Suppressor macrophage treated with lipopolysaccharide for 4 hours (primary cell): ENCODE measurements around the gene GNPTAB.
"Not testable (repeated sequence)": the region's sequence is repeated elsewhere in the genome, so short reads cannot be mapped to it uniquely, and the experiment has no call there.

Experiments
- DNase-seq: peaks from one replicate; pipeline ENCODE4 v3.0.0-alpha.2; 2020

GNPTAB gene

DNA sequence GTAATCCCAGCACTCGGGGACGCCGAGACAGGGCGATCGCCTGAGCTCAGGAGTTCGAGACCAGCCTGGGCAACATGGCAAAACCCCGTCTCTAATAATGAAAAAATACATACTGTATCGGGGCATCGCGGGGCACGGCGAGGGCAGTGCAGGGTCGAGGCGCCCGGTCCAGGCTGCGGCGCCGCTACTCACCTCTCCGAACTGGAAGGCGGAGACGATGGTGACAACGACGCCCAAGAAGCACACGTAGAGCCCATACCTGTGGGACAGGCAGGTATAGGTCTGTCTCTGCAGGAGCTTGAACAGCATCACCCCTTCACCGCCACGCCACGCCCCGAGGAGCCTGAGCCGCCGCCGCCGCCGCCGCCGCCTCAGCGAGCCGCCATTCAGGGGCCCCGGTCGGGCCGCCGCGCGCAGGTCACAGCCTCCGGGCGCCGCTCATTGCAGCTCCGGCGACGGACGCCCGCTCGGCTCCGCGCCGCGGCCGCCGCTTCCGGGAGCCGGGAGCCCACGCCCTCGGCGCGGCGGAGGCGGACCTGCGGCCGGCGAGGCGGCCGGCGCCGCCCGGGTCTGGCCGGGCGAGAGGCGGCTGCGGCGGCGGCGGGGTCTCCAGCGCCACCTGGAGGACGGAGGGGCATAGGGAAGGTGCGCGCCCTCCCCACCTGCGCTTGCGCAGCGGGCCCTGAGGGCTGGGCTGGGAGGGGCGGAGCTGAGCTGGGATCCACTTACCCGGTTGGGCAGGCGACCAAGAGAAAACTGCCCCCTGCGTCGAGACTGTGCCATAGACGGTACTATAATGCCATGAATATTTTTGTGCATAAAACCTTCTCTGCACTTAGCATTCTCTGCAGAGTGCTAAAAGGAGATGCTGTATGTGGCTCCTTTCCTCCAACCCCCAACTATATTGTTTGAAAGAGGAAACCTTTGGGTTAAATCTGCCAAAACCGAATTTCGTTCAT lies at the start of gene GNPTAB:
Gene GNPTAB (minus strand): TSS at position 593 of the 959 bp plus-strand sequence. CDS start 284 bp downstream, at position 309.
- DNase-seq = peak; percentile 97

DNA sequence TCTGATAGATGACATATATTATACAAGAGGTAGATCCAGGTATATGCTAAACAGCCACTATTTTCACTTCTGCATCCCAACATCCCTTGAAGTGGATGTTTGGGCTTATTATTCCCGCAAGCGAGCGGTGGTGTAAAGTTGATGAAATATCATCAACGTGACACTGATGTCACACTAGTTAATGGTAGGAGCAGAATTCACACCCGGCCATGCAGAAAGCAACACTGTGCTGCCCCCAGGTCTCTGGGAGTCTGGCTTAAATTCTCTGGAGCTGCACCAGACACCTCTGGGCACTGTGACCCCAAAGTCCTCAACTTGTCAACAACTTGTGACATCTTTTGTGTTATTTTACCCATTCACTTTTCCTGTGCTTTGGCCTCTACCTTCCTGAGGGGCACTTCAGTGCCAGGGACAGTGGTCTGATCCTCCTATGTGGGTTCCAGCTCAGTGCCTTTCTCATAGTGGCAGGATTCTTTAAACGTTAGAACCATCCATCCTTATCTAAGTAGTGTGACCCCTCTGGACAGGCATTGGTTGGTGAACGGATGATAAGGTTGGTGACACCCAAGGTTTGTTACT lies 47.6 kb upstream of the GNPTAB start:
- DNase-seq = peak; percentile 77

DNA sequence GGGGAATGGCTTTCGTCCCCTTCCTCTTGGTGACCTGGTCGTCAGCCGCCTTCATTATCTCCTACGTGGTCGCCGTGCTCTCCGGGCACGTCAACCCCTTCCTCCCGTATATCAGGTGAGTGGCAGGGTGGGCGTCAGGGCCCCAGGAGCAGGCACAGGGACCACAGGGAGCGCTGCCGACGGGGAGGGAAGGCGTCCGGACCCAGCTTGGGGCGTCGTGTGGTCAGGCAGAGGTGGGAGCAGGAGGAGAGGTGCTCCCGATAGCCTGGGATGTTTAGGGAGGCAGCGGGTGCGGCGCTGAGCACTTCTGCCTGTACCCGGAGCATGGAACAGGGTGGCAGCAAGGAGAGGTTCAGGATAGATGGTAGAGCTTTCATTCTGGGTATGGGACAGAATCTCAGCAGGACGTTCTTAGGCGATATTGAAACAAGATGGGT lies 47.1 kb upstream of the GNPTAB start:
- DNase-seq = no peak

DNA sequence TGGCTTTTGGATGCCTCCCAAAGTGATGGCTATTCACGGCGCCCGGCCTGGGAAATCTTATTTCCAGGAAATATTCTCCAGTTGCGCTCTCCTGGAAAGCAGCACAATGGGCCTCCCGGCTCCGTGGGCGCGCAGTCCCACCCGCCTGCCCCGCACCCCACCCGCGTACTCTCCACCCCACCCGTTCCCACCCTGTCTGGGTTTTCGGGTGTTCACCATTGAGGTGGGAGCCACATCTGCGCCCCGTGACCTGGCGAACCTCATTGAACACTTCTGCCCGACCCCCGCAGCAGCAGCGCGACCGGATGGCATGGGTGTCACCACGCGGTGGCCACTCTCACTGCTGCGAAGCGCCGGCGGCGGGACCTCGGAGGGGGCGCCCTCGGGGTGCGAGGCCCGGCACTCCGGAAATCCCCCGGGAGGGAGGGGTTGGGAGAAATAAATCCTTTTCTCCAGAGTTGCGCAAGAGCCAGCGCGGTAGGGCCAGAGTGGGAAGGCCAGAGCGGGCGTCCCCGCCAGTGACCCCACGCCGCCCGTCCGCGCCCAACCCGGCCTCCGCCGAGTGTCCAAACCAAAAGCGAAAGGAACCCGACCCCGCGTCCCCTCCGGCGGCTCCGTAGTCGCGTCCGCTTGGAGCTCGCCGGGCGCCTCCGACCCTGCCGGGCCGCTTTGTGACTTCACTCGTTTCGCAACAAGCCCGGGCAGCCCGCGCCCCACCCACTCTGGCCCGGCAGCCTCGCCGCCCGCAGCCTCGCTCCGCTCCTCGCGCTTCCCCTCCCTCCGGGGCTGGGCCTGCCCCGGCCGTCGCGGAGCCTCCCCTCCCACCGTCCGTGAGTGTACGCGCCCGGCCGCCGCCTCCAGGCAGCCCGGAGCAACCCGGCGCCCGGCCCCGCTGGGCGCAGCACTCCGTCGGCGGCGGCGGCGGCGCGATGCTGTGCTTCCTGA lies 46.4 kb upstream of the GNPTAB start, which contains the start of gene DRAM1:
Gene DRAM1 (plus strand): TSS at position 720 of the 945 bp plus-strand sequence. CDS start 210 bp downstream, at position 930.
- peak; percentile 99 for DNase-seq

DNA sequence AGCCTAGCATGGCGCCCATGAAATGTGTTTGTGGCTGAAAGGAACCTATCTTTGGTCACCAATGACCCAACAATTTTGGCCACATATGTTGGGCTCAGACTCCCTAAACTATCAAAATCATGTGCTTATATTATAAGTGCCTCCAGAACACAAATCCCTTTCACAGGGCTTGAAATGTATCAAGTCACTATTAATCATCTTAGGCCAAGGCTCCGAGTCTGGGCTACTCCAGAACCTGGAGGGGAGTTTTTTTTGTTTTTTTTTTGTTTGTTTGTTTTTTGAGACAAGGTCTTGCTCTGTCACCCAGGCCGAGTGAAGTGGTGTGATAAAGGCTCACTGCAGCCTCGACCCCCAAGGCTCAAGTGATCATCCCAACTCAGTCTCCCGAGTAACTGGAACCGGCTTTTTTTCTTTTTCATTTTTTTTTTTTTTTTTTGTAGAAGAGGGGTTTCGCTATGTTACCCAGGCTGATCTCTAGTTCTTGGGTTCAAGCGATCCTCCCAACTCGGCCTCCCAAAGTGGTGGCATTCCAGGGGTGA lies 45.6 kb upstream of the GNPTAB start:
- no peak for DNase-seq

DNA sequence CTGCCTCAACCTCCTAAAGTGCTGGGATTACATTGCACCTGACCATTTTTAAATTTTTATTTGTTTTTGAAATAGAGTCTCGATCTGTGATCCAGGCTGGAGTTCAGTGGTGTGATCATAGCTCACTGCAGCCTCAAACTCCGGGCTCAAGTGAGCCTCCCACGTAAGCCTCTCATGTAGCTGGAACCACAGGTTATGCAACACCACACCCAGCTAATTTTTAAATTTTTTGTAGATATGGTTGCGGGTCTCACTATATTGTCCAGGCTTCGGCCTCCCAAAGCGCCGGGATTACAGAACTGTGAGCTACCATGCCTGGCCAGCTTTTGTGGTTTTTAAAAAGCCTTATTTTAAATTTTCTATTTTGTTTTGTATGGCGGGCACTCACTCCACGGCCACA lies 44.4 kb upstream of the GNPTAB start:
- DNase-seq = no peak

DNA sequence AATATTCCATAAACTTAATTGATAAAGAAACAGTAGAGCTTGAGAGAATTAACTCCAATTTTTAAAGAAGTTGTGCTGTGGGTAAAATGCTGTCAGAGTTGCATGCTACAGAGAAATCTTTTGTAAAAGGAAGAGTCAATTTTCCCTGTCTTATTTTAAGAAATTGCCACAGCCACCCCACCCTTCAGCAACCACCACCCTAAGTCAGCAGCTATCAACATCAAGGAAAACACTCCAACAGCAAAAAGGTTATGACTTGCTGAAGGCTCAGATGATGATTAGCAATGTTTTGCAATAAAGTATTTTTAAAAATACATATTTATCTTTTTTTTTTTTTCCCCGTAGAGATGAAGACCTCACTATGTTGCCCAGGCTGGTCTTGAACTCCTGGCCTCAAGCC lies 40.2 kb upstream of the GNPTAB start:
- DNase-seq = peak; percentile 46

DNA sequence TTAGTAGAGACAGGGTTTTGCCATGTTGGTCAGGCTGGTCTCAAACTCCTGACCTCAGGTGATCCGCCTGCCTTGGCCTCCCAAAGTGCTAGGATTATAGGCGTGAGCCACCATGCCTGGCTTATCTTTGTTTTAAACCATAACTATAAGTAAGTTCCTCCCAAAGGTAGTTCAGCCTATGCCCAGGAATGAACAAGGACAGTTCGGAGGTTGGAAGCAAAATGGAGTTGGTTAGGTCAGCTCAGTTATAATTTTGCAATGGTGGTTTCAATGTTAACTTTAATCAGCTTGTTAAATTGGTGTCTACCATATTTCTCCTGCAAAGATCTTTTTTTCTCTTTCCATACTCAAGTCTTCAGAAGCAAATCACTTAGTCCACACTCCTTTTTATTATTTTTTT lies 36.9 kb upstream of the GNPTAB start:
- DNase-seq = not testable (repeated sequence)

DNA sequence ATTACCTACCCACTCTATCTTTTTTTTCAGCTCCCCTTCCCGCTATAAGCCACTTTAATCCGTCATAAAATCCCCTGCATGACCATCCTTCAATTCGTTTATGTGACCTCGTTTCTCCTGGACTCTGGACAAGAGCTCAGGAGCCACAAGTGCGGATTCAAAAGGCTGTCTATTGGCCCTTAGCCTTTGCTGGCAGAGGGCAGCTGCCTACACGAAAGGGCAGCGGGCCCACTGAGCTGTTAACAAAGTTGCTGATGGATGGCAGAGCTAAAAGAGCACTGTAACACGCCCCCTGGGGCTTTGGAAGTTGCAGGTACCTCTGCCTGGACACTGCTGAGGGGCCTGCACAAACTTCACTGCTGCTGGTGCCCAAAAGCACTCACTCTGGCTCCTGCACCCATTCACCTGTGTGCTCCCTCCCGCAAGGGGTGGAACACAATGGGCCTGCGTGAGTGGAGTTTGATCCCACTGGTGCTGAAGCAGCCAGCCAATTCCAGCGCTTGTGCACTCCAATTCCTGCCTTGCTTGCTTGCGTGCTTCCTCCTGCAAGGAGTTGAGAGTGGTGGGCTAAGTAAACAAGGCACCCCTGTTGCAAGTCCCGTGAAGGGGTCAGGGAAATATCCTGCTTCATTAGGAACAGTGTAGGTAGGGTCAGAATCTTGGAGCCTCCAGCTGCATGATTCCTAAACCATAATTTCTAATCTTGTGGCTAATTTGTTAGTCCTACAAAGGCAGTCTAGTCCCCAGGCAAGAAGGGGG lies 36.0 kb upstream of the GNPTAB start:
- no peak for DNase-seq

DNA sequence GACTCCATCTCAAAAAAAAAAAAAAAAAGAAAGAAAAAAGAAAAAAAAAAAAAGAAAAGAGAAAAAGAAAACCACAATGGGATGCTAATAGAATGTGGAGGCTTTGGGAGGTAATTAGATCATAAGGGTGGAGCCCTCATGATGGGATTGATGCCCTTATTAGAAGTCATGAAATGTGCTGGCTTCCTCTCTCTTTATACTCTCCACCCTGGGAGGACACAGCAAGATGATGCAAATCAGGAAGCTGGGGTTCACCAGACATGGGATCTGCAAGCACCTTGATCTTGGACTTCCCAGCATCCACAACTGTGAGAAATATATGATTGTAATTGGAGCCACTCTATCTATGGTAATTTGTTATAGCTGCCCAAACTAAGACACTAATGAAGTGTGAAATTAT lies 33.2 kb upstream of the GNPTAB start:
- DNase-seq = peak; percentile 66

DNA sequence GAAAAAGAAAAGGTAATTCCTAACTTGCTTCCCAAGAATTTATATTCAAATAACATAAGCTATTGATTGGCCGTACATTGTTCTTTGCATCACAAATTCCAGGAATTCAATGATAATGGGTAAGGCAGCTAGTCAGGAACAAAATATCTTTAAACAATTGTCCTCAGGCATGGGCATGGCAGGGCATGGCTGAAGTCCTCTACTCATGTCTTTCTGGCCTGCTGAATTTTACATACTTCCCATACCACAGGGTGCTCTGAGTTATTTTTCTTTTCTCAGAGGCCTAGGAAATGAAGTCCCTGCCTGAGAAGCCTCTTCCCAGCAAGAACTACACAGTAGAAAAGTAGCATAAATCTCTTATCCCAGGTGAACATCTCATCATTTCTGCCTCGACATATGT lies 31.5 kb upstream of the GNPTAB start:
- DNase-seq = no peak

DNA sequence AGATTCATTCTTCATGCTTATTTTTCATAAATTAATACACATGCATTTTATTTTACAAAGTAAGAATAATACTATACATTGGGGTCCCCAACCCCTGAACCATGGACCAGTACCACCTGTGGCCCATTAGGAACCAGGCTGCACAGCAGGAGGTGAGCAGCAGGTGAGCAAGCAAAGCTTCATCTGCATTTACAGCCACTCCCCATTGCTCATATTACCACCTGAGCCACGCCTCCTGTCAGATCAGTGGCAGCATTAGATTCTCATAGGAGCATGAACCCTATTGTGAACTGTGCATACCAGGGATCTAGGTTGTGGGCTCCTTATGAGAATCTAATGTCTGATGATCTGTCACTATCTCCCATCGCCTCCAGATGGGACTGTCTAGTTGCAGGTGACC lies 30.9 kb upstream of the GNPTAB start:
- not testable (repeated sequence) for DNase-seq

DNA sequence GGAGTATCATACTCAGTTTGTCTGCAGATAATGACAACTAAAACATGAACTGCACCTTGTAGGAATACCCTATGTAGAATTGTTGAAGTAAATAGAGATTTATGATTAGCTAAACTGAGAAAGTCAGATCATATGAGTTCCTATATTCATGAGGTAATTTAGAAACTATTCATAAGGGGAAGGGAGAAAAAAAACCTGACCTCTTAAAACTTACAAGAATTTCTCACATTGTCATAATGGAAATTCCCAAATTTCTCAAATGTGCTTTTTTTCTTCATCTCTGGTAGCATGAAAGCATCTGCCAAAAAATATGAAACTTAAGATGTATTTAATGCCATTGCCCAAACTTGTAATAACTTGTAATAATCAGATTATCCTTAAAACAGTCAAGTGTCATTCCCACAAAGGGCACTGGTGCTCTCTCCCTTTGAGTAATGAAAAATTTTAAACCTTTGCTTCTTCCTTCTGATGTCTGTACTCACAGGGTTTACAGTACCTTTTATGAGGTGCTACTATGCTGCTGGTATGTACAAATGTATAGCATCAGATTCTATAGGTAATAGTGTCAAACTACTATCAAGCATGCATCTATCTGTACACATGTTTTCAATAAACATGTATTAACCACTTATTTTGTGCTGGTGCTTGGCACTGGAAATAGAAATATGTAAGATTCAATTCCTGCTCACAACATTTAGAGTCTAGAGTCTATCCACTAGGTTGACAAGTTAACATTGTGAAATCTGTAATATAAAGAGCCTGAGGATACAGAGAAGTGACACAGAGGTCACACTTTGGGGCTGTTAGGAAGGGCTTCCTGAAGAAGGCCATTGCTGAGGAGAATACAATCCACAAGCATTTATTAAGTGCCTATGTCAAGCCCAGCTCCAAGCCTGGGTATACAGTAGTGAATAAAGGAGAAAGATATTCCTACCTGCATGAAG lies 29.2 kb upstream of the GNPTAB start:
- DNase-seq = peak; percentile 96

DNA sequence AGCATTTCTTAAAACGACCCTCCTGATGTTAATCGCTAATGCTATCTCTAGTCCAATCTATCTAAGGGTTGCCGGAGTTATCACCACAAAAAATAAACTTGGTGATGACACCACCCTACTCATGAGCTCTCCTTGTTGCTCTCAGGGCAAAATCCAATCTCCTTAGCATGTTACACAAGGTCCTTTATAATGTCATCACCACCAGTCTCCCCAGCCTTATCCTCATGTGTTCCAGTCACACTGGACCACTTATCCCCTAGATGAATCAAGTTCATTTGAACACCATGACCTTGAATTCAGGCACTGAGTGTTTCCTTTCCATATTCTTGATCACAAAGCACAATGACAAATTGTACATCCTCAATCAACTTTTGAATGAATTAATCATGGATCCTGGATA lies 27.6 kb upstream of the GNPTAB start:
- peak; percentile 75 for DNase-seq

DNA sequence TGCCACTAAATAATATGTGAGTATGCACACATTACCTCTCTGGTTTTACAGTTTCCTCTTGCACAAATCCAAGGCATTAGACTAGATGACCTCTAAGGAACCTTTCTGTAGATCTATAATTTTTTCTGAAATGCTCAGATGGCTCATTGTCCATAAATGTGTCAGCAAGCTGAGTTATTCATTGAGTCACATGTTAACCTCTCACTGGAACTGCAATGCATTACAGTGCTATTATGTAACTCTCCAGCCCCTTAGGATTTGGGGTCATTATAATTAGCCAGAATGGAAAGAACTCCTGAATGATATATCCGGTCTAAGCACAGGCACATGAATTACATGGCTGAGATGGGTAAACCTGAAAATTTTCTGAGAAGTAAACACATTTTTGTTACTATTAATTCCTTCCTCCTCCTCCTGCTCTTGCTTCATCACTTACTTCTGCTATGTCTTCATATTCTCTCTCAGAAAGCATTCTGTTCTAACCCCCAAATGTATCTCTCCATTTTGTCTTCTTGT lies 26.3 kb upstream of the GNPTAB start:
- DNase-seq = peak; percentile 87

DNA sequence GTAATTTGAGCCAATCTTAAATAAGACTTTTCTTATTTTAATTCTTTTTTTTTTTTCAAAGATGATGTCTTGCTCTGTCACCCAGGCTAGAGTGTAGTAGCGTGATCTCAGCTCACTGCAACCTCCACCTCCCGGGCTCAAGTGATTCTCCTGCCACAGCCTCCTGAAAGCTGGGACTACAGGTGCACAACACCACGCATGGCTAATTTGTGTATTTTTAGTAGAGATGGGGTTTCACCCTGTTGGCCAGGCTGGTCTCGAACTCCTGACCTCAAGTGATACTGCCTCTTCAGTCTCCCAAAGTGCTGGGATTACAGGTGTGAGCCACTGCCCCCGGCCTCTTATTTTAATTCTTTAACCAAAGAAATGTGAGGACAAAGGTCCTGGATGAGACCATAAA lies 25.9 kb upstream of the GNPTAB start:
- not testable (repeated sequence) for DNase-seq

DNA sequence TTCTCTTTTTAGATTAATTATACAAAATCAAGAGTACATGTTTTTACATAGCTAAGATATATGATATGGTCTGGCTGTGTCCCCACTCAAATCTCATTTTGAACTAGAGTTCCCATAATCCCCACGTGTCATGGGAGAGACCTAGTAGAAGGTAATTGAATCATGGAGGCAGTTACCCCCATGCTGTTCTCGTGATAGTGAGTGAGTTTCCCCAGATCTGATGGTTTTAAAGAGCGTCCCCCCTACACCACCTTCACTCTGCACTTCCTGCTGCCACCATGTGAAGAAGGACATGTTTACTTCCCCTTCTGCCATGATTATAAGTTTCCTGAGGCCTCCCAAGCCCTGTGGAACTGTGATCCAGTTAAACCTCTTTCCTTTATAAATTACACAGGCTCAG lies 25.2 kb upstream of the GNPTAB start:
- no peak for DNase-seq

DNA sequence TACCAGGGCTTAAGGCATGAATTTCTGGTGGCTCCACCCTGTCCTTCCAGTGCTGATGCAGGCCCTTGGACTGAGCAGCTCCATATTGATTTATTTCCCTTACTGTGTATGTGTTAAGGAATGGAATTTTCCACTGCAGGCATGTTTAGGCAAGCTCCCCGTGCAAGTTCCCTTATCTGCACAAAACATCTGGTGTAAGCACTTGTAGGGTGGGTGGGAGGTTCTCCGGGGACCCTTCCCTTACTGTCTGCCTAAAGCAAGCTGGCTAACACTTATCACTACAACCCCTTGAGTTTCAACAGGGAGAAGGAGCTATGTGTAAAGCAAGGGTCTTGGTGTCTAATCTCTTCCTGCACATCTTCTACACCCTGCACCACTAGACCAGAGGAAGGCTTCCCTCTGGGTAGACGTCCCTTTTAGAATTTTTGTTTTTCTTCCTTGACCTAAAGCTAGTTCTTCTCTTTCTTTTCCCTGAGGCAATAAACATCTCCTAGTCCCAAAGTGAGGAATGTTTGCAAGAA lies 24.7 kb upstream of the GNPTAB start:
- DNase-seq = no peak

DNA sequence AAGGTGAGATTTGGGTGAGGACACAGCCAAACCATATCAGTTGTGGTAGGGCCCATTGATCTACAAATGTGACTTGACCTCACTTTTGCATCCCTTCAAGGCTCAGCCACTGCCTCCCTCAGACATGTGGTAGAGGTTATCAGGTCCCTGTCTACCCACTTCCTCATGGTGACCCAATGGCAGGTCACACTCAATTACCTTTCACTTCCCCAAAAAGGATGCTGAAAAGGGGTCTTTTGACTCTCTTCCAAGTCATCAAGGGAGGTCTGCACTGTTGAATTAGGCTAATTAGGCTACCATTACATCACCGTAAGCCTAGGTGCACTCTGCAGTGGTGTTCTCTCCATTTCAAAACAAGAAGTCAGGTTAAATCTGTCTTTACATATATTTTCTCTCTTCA lies 24.0 kb upstream of the GNPTAB start:
- DNase-seq = no peak

DNA sequence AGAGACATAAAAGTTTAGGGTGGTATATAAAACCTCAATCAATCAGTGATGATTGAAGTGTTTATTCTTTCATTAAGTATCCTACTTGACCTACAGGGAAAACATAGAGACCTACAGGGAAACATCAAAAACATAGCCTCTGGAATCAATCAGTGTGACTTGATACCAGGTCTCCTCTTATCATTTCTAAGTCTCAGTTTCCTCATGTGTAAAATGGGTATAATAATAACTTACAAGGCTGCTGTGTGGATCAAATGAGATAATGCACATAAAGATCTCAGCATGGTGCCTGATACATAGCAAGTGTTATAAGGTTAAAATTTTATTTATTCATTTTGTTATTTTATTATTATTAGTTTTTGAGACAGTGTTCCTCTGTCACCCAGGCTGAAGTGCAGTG lies 22.2 kb upstream of the GNPTAB start:
- DNase-seq = no peak
